Trophoblast cell (in vitro differentiated cells and primary cell): Measurements from ENCODE around the gene GLA.

Source experiments
- DNase-seq, 2 donors: peaks; one replicate each; pipeline ENCODE4 v3.0.0-alpha.2; 2016
- H2AFZ ChIP-seq: 2 replicates; pipeline ENCODE4 v1.6.1; 2013; ENCODE audit warnings: low read length, moderate library complexity, mild to moderate bottlenecking; ENCODE audit not compliant: insufficient read depth, poor library complexity
- H2AK5ac ChIP-seq: 2 replicates; pipeline ENCODE4 v1.6.1; 2013; ENCODE audit warnings: mild to moderate bottlenecking, low read length
- H2BK120ac ChIP-seq: 2 replicates; pipeline ENCODE4 v1.6.1; 2013; ENCODE audit warnings: low read length, mild to moderate bottlenecking, moderate library complexity; ENCODE audit not compliant: insufficient read depth, poor library complexity
- H2BK12ac ChIP-seq: 2 replicates; pipeline ENCODE4 v1.6.1; 2013; ENCODE audit warnings: mild to moderate bottlenecking, low read length, moderate library complexity
- H2BK5ac ChIP-seq: 2 replicates; pipeline ENCODE4 v1.6.1; 2013; ENCODE audit warnings: low read length, low read depth, moderate library complexity, mild to moderate bottlenecking; ENCODE audit not compliant: poor library complexity
- H3K14ac ChIP-seq: 2 replicates; pipeline ENCODE4 v1.6.1; 2013; ENCODE audit warnings: mild to moderate bottlenecking, low read length
- H3K18ac ChIP-seq: 2 replicates; pipeline ENCODE4 v1.6.1; 2013; ENCODE audit warnings: mild to moderate bottlenecking, low read length
- H3K23ac ChIP-seq: 2 replicates; pipeline ENCODE4 v1.6.1; 2013; ENCODE audit warnings: low read length
- H3K27ac ChIP-seq: 2 replicates; pipeline ENCODE4 v1.5.1; 2013; ENCODE audit warnings: low read depth, mild to moderate bottlenecking, inconsistent platforms, low read length, moderate library complexity
- H3K27me3 ChIP-seq: 2 replicates; pipeline ENCODE4 v1.6.1; 2013; ENCODE audit warnings: inconsistent platforms, mild to moderate bottlenecking, low read length, moderate library complexity; ENCODE audit not compliant: insufficient read depth
- H3K36me3 ChIP-seq, 2 experiments: 1 replicate in 1 of 2; 2 replicates in 1 of 2; pipeline ENCODE4 v1.6.1; 2013; ENCODE audit warnings: low read length in 2 of 2, mild to moderate bottlenecking in 2 of 2, moderate library complexity in 1 of 2; ENCODE audit not compliant: insufficient read depth in 2 of 2, control insufficient read depth in 1 of 2
- H3K4ac ChIP-seq: 2 replicates; pipeline ENCODE4 v1.6.1; 2013; ENCODE audit warnings: low read depth, mild to moderate bottlenecking, low read length, moderate library complexity
- H3K4me1 ChIP-seq, 2 experiments: 1 replicate in 1 of 2; 2 replicates in 1 of 2; pipeline ENCODE4 v1.6.1; 2013; ENCODE audit warnings: low read length in 2 of 2, mild to moderate bottlenecking in 2 of 2, moderate library complexity in 1 of 2; ENCODE audit not compliant: insufficient read depth in 2 of 2, control insufficient read depth in 1 of 2
- H3K4me2 ChIP-seq: 2 replicates; pipeline ENCODE4 v1.6.1; 2013; ENCODE audit warnings: inconsistent platforms, mild to moderate bottlenecking, low read length, moderate library complexity
- H3K4me3 ChIP-seq: 2 replicates; pipeline ENCODE4 v1.5.1; 2013; ENCODE audit warnings: mild to moderate bottlenecking, low read depth, low read length, inconsistent platforms
- H3K79me1 ChIP-seq: one replicate; pipeline ENCODE4 v1.6.1; 2013; ENCODE audit warnings: low read length
- H3K79me2 ChIP-seq: 2 replicates; pipeline ENCODE4 v1.6.1; 2013; ENCODE audit warnings: low read length, mild to moderate bottlenecking; ENCODE audit not compliant: control insufficient read depth, insufficient read depth, poor library complexity
- H3K9ac ChIP-seq: 2 replicates; pipeline ENCODE4 v1.6.1; 2013; ENCODE audit warnings: mild to moderate bottlenecking, low read length
- H3K9me3 ChIP-seq: 2 replicates; pipeline ENCODE4 v1.6.1; 2013; ENCODE audit warnings: low read depth, mild to moderate bottlenecking, control low read depth, inconsistent platforms, low read length; ENCODE audit not compliant: insufficient read depth
- H4K12ac ChIP-seq: 2 replicates; pipeline ENCODE4 v1.6.1; 2013; ENCODE audit warnings: low read depth, mild to moderate bottlenecking, low read length, moderate library complexity
- H4K8ac ChIP-seq: 2 replicates; pipeline ENCODE4 v1.6.1; 2013; ENCODE audit warnings: low read depth, mild to moderate bottlenecking, low read length, moderate library complexity
- H4K91ac ChIP-seq: one replicate; pipeline ENCODE4 v1.6.1; 2013; ENCODE audit warnings: low read depth, mild to moderate bottlenecking, low read length, moderate library complexity
- WGBS: extraction: QIAGEN DNeasy Blood & Tissue Kit; methylation state at CpG from one replicate; pipeline ENCODE4 v1.1.7; 2013; ENCODE audit warnings: missing lambda C conversion rate; ENCODE audit not compliant: insufficient read length, insufficient coverage; ENCODE audit errors: extremely low coverage; 5-methylcytosine and 5-hydroxymethylcytosine counted together

The GLA gene

GRCh38 chrX:101427954-101428353, 20.2 kb upstream of the GLA start:
- Histone ChIP-seq H3K18ac (no peak overlapping the region), H4K12ac (no peak overlapping the region)
- no peak for DNase-seq

GRCh38 chrX:101419489-101419888, 11.8 kb upstream of the GLA start:
- peaks cover 4 to 17% of the 10 kb centered on the region in 2 experiments for H3K4me1 ChIP-seq
- H2BK120ac ChIP-seq = peak overlapping the region; percentile 43
- H2AK5ac ChIP-seq = no peak overlapping the region
- peaks cover 14% of the 10 kb centered on the region for H3K79me1 ChIP-seq
- DNase-seq = no peak
- H2BK5ac ChIP-seq = no peak overlapping the region
- H2BK12ac ChIP-seq = no peak overlapping the region
- WGBS = no CpG with 5 or more reads among the region's 2 CpGs
- no peak overlapping the region for H3K4me2 ChIP-seq
- H4K8ac ChIP-seq = no peak overlapping the region
- H3K27me3 ChIP-seq = no peaks in the 10 kb centered on the region
- no peak overlapping the region for H3K9ac ChIP-seq
- H3K18ac ChIP-seq = no peak overlapping the region
- no peak overlapping the region for H4K91ac ChIP-seq
- H3K36me3 ChIP-seq = no peaks in the 10 kb centered on the region
- H3K14ac ChIP-seq = no peak overlapping the region
- H3K27ac ChIP-seq = peak overlapping the region; percentile 6
- H4K12ac ChIP-seq = no peak overlapping the region
- no peaks in the 10 kb centered on the region for H3K9me3 ChIP-seq
- H3K4me3 ChIP-seq = no peak overlapping the region
- H2AFZ ChIP-seq = no peak overlapping the region
- H3K4ac ChIP-seq = no peak overlapping the region
- H3K79me2 ChIP-seq = peaks cover 5% of the 10 kb centered on the region
- H3K23ac ChIP-seq = no peak overlapping the region

More at GRCh38 chrX:101427954-101428353, 20.2 kb upstream of the GLA start:
- Histone ChIP-seq H3K9me3 (no peaks in the 10 kb centered on the region), H2AK5ac (no peak overlapping the region), H3K4me3 (no peak overlapping the region), H3K4ac (no peak overlapping the region), H3K14ac (no peak overlapping the region), H2BK120ac (no peak overlapping the region), H4K8ac (no peak overlapping the region), H3K79me2 (no peaks in the 10 kb centered on the region), H3K27ac (no peak overlapping the region), H3K36me3 (no peaks in the 10 kb centered on the region), H3K27me3 (no peaks in the 10 kb centered on the region), H4K91ac (no peak overlapping the region), H3K4me1 (no peaks in the 10 kb centered on the region), H2BK5ac (no peak overlapping the region), H3K23ac (no peak overlapping the region), H3K4me2 (no peak overlapping the region), H3K9ac (no peak overlapping the region), H3K79me1 (no peaks in the 10 kb centered on the region), H2AFZ (no peak overlapping the region), H2BK12ac (no peak overlapping the region)
- WGBS = no CpG with 5 or more reads among the region's 2 CpGs

- H2BK120ac ChIP-seq = peak overlapping the region; percentile 98
- H4K12ac ChIP-seq = peak overlapping the region; percentile 99
- H3K27me3 ChIP-seq = no peaks in the 10 kb centered on the region
- H2AK5ac ChIP-seq = no peak overlapping the region
- H2AFZ ChIP-seq = peak overlapping the region; percentile 78
- H3K9me3 ChIP-seq = no peaks in the 10 kb centered on the region
- H3K36me3 ChIP-seq = no peaks in the 10 kb centered on the region
- peak overlapping the region; percentile 78 for H3K9ac ChIP-seq
- H3K23ac ChIP-seq = no peak overlapping the region
- H3K4me1 ChIP-seq = peaks cover 4 to 17% of the 10 kb centered on the region in 2 experiments
- H3K4me2 ChIP-seq = peak overlapping the region; percentile 76
- peak overlapping the region; percentile 98 for H3K14ac ChIP-seq
- no CpG with 5 or more reads among the region's 56 CpGs for WGBS
- peaks cover 5% of the 10 kb centered on the region for H3K79me2 ChIP-seq
- H3K27ac ChIP-seq = peak overlapping the region; percentile 89
- H4K91ac ChIP-seq = peak overlapping the region; percentile 99
- peak overlapping the region; percentile 92 for H2BK5ac ChIP-seq
- peak overlapping the region; percentile 66 for H3K4me3 ChIP-seq
- H3K4ac ChIP-seq = peak overlapping the region; percentile 80
- H2BK12ac ChIP-seq = peak overlapping the region; percentile 89
- H4K8ac ChIP-seq = peak overlapping the region; percentile 99
- peak overlapping the region; percentile 60 for H3K18ac ChIP-seq
- peak in 1 of 2 donors; percentile 28 for DNase-seq
- peaks cover 14% of the 10 kb centered on the region for H3K79me1 ChIP-seq
These were observed 10.5 kb upstream of the GLA start for GRCh38 chrX:101417981-101418841.

- no peak overlapping the region for H3K4me2 ChIP-seq
These were observed 9.5 kb upstream of the GLA start for GRCh38 chrX:101417190-101417589.

More at GRCh38 chrX:101417190-101417589, 9.5 kb upstream of the GLA start:
- H3K79me2 ChIP-seq = peaks cover 5% of the 10 kb centered on the region
- no peak overlapping the region for H2BK120ac ChIP-seq
- no peak overlapping the region for H3K27ac ChIP-seq
- peaks cover 14% of the 10 kb centered on the region for H3K79me1 ChIP-seq
- H4K8ac ChIP-seq = peak overlapping the region; percentile 65
- H3K14ac ChIP-seq = no peak overlapping the region
- no peak overlapping the region for H3K9ac ChIP-seq
- H2AK5ac ChIP-seq = no peak overlapping the region
- H4K12ac ChIP-seq = no peak overlapping the region
- peaks cover 4 to 17% of the 10 kb centered on the region in 2 experiments for H3K4me1 ChIP-seq
- H3K4ac ChIP-seq = no peak overlapping the region
- H2BK12ac ChIP-seq = peak overlapping the region; percentile 64
- peak overlapping the region; percentile 31 for H2BK5ac ChIP-seq
- WGBS = no CpG with 5 or more reads among the region's 4 CpGs
- H3K27me3 ChIP-seq = no peaks in the 10 kb centered on the region
- no peak overlapping the region for H3K18ac ChIP-seq
- H3K9me3 ChIP-seq = no peaks in the 10 kb centered on the region
- peak overlapping the region; percentile 55 for H4K91ac ChIP-seq
- H3K4me3 ChIP-seq = no peak overlapping the region
- DNase-seq = no peak
- no peak overlapping the region for H3K23ac ChIP-seq
- no peak overlapping the region for H2AFZ ChIP-seq
- peaks cover 4 to 10% of the 10 kb centered on the region in 2 experiments for H3K36me3 ChIP-seq
